Muscle layer of duodenum (tissue), 2 donors: ENCODE results near the gene IGFALS.

Source experiments
- H3K27ac ChIP-seq: one replicate; pipeline ENCODE4 v1.7.0; 2013; ENCODE audit warnings: mild to moderate bottlenecking, low read length
- H3K27me3 ChIP-seq: one replicate; pipeline ENCODE4 v1.7.0; 2013; ENCODE audit warnings: low read depth, mild to moderate bottlenecking, control low read depth, low read length
- H3K36me3 ChIP-seq, 2 donors: one replicate each; pipeline ENCODE4 v1.7.0; 2013; ENCODE audit warnings: low read length in 2 of 2, control low read depth in 1 of 2, mild to moderate bottlenecking in 1 of 2; ENCODE audit not compliant: insufficient read depth in 2 of 2, control insufficient read depth in 1 of 2
- H3K4me1 ChIP-seq, 2 donors: one replicate each; pipeline ENCODE4 v1.7.0; 2013; ENCODE audit warnings: low read length in 2 of 2, mild to moderate bottlenecking in 2 of 2, control low read depth in 1 of 2, moderate library complexity in 1 of 2; ENCODE audit not compliant: insufficient read depth in 2 of 2, control insufficient read depth in 1 of 2
- H3K4me3 ChIP-seq, 2 donors: one replicate each; pipeline ENCODE4 v1.7.0; 2013; ENCODE audit warnings: low read length in 2 of 2, low read depth in 1 of 2, mild to moderate bottlenecking in 1 of 2
- H3K9me3 ChIP-seq, 2 donors: one replicate each; pipeline ENCODE4 v1.7.0; 2013; ENCODE audit warnings: low read length in 2 of 2, control low read depth in 1 of 2, mild to moderate bottlenecking in 1 of 2; ENCODE audit not compliant: control insufficient read depth in 1 of 2
- donor health status: healthy.

Gene IGFALS

GRCh38 chr16:1793578-1794220 lies at the start of gene IGFALS:
TSS of gene IGFALS (minus strand) at chr16:1793705. CDS start at chr16:1793652, 53 bp downstream.
- Histone ChIP-seq H3K27me3 (no peaks in the 10 kb centered on the region), H3K36me3 (peaks cover 0 to 27% of the 10 kb centered on the region in 2 donors), H3K4me1 (no peaks in the 10 kb centered on the region), H3K27ac (no peak within 1 kb of the TSS), H3K9me3 (no peaks in the 10 kb centered on the region), H3K4me3 (no peak within 1 kb of the TSS)

GRCh38 chr16:1839554-1839953 lies 46.0 kb upstream of the IGFALS start:
- no peaks in the 10 kb centered on the region for H3K27me3 ChIP-seq
- no peaks in the 10 kb centered on the region for H3K9me3 ChIP-seq
- no peaks in the 10 kb centered on the region for H3K4me1 ChIP-seq
- peaks cover 0 to 9% of the 10 kb centered on the region in 2 donors for H3K36me3 ChIP-seq
- no peak overlapping the region for H3K27ac ChIP-seq
- H3K4me3 ChIP-seq: no peak overlapping the region

DNA sequence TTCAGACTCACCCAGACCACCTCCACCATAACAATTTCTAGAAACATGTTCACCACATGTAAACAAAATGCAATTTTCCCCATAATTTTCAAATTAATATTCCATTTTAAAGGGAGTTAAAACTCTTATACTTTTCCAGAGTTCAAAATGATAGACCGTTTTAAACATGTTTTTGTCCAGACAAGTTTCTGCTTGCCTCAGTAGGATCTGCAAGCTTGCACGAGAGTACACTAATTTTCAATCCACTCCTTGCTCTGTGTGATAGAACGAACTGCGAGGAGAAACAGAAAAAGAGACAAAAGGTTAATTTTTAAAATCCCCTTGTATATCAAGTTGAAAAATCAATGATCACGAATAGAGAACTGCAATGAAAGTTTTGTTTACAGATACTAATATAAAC lies 40.6 kb upstream of the IGFALS start:
- H3K27ac ChIP-seq: no peak overlapping the region
- H3K27me3 ChIP-seq: no peaks in the 10 kb centered on the region
- H3K9me3 ChIP-seq: no peaks in the 10 kb centered on the region
- no peak overlapping the region for H3K4me3 ChIP-seq
- peaks cover 0 to 20% of the 10 kb centered on the region in 2 donors for H3K36me3 ChIP-seq
- peaks cover 5 to 12% of the 10 kb centered on the region in 2 donors for H3K4me1 ChIP-seq

DNA sequence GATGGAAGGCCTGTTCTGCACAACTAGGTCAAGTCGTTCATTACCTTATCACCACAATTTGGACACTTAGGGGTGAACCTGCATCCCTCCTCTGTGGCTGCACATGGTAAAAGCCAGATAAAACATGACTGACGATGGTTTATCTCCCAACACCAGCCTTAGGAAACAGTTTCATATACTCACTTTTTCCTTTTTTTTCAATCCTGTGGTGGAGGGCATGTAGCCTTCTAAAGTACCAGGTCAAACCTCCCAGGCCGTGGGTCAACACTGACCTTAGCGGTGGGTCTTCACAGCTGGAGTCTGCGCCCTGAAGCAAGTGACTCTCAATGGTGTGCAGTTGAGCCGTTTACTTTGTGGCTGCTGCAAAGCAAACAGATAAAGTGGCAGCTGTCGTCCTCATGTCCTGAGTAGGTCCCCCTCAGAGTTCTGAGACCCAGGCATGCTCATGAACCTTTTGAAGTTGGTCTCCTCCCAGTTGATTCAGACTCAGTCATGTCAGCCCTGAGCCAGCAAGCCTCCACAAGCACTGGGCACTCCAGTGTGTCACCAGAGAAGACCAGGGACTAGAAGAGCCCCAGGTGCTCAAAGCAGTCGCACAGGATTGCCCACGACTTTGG lies 39.4 kb upstream of the IGFALS start:
- Histone ChIP-seq H3K9me3 (no peaks in the 10 kb centered on the region), H3K27ac (no peak overlapping the region), H3K4me3 (no peak overlapping the region), H3K4me1 (peaks cover 14 to 24% of the 10 kb centered on the region in 2 donors), H3K36me3 (peaks cover 0 to 19% of the 10 kb centered on the region in 2 donors), H3K27me3 (no peaks in the 10 kb centered on the region)

DNA sequence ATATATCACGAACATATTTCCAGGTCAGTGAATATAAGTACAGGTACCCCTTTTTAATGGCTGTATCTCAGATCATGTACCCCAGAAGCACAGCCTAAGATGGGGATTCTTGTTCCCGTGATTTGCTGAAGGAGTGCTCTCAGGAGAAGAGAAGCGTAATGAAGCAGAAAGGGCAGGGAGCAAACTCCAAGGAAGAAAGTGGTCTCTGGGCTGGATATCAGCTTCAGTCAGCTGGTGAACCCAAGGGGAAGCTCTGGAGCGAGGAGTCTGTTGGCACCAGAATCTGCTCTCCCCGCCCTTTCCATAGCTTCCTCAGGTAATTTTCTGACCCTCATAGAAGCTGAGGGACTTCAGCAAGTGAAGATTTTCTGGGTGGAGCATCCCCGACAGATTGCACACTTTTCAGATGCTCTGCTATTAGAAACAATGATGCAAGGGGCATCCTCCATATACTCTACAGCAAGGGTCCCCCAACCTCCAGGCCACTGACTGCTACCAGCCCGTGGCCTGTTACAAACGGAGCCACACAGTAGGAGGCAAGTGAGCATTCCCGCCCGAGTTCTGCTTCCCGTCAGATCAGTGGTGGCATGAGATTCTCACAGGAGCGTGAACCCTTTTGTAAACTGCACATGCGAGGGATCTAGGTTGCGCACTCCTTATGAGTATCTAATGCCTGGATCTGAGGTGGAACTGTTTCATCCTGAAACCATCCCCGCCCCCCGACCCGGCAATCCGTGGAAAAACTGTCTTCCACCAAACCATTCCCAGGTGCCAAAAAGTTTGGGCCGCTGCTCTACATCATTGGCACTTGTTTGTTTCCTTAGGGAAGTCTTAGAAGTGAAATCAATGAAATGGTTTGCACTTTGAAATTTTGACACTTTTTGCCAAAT lies 37.9 kb upstream of the IGFALS start:
- peak overlapping the region; percentile 39 for H3K27ac ChIP-seq
- H3K9me3 ChIP-seq: no peaks in the 10 kb centered on the region
- H3K4me1 ChIP-seq: peaks cover 14 to 29% of the 10 kb centered on the region in 2 donors
- H3K27me3 ChIP-seq: no peaks in the 10 kb centered on the region
- peaks cover 0 to 19% of the 10 kb centered on the region in 2 donors for H3K36me3 ChIP-seq
- no peak overlapping the region for H3K4me3 ChIP-seq

GRCh38 chr16:1830213-1830612 lies 36.7 kb upstream of the IGFALS start:
- Histone ChIP-seq H3K27me3 (no peaks in the 10 kb centered on the region), H3K27ac (no peak overlapping the region), H3K4me3 (no peak overlapping the region)

DNA sequence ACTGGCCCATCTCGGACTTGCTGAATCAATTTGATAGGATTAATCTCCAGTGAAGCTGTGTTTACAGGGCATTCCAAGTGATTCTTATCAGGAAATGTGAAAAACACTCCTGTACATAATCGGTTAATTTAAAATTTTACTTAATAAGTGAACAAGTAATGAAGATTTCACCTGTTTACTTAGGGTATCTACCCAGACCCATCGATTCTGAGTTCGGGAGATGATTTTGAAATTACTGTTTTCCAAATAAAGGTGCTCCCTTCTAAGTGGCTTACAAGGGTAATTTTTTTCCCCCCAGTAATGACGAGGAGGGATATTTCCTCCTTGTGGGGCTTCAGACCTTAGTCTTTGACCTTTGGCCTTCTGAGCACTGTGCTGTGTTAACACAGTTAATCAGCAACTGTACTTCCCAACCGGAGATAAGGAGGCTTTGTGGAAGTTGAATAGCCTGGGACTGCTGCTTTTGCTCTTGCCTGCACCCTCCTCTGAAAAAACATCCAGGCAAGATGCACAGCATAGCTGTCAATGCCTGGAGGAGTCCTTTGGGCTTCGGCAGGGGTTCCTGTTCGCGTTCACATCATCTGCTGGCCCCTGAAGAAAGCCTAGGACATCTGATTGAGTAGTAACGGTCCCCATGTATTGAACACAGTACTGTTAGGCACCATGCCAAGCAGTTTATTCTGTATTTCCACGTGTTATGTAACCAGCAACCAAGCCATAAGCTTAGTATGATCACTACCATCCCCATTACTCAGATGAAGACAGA lies 35.3 kb upstream of the IGFALS start:
- peaks cover 18 to 49% of the 10 kb centered on the region in 2 donors for H3K4me1 ChIP-seq
- H3K27ac ChIP-seq: peak overlapping the region; percentile 62
- H3K27me3 ChIP-seq: no peaks in the 10 kb centered on the region
- H3K4me3 ChIP-seq: peak overlapping the region; percentile 52 to 99
- peaks cover 0 to 19% of the 10 kb centered on the region in 2 donors for H3K36me3 ChIP-seq
- no peaks in the 10 kb centered on the region for H3K9me3 ChIP-seq

More at GRCh38 chr16:1830213-1830612, 36.7 kb upstream of the IGFALS start:
- peaks cover 0 to 19% of the 10 kb centered on the region in 2 donors for H3K36me3 ChIP-seq
- H3K9me3 ChIP-seq: no peaks in the 10 kb centered on the region
- peaks cover 17 to 35% of the 10 kb centered on the region in 2 donors for H3K4me1 ChIP-seq

DNA sequence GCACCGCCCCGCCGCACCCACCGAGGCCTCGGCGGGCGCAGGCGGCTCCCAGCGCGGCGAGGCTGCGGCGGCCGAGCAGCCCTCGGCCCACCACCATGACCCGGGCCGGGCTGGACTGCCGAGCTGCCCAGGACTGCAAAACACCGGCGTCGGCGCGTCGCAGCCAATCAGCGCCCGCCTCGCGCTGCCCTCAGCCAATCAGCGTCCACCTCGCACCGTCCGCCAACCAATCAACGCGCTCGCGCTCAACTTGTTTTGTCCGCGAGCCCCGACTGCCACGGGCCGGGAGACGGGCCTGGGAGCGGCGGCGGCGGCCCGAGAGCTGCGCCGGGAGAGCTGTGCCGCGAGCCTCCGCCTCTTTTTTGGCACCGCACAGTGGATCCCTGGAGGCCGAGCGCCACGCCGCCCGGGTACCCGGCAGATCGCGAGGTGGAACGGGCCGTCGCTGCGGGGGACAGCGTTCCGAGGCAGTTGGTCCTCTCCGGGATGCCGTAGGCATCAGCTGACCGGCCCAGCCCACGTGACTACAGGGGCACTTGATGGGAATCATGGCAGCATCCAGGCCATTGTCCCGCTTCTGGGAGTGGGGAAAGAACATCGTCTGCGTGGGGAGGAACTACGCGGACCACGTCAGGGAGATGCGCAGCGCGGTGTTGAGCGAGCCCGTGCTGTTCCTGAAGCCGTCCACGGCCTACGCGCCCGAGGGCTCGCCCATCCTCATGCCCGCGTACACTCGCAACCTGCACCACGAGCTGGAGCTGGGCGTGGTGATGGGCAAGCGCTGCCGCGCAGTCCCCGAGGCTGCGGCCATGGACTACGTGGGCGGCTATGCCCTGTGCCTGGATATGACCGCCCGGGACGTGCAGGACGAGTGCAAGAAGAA lies 33.4 kb upstream of the IGFALS start, which contains the start of the genes FAHD1 and HAGH:
Gene FAHD1 (plus strand): TSS at position 516 of the 883 bp plus-strand sequence. CDS start 33 bp downstream, at position 549.
Gene HAGH (minus strand): TSS at position 135 of the 883 bp plus-strand sequence. CDS start 38 bp downstream, at position 97.
- Histone ChIP-seq H3K4me3 (peak within 1 kb of the TSS; percentile 90 to 99), H3K27me3 (no peaks in the 10 kb centered on the region), H3K27ac (peak within 1 kb of the TSS; percentile 61), H3K4me1 (peaks cover 18 to 52% of the 10 kb centered on the region in 2 donors), H3K9me3 (no peaks in the 10 kb centered on the region), H3K36me3 (peaks cover 4 to 22% of the 10 kb centered on the region in 2 donors)

DNA sequence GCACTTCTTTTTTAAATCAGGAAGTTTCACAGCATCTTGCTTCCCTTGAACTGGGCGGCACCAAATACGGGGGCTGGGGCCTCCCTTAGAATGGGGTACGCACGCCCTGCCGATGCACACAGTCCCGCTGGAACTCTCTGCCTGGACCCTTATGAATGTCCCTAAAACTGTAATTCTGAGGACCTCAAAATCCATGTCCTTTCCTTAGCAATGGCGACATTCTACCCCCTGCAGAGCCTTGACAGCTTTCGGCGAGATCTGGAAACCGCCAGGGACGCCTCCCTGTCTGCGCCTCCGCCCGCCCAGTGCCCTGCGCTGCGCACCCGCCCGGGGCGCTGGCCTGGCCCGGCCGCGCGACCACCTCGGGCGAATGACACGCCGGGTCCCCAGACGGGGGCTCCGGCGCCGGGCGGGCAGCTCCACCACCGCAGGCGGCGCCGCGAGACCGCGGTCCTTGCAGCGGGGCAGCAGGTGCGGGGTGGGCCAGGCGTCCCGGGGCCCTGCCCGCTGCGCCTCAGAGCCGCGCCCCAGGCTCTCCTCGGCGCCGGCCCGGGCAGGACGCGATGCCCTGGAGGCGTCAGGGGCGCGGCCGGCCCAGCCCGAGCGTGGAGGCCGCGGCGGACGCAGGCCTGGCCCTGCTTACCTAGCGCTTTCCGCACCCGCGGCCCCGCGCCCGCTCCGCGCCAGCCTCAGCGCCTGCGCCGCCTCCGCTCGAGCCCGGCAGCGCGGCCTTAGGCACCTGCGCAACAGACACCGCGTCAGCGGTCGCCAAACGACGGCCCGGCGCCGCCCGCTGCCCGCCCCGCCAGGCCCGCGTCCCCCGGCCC lies 32.6 kb upstream of the IGFALS start:
- H3K36me3 ChIP-seq: peaks cover 4 to 23% of the 10 kb centered on the region in 2 donors
- H3K9me3 ChIP-seq: no peaks in the 10 kb centered on the region
- peak overlapping the region; percentile 64 to 99 for H3K4me3 ChIP-seq
- H3K27ac ChIP-seq: no peak overlapping the region
- peaks cover 18 to 52% of the 10 kb centered on the region in 2 donors for H3K4me1 ChIP-seq
- H3K27me3 ChIP-seq: no peaks in the 10 kb centered on the region
